Measurements from ENCODE around the gene CSMD2. TPM values are rescaled to one million over a fixed set of nuclear protein-coding genes. Genes with fewer than 3 reads are reported as not detected.

The CSMD2 gene
- total RNA-seq, 2 experiments from 2014 or later = not detected

GRCh38 chr1:33814166-33814565, 350.9 kb downstream of the CSMD2 start:
- CTCF ChIA-PET = no interaction called here
- no peaks in the 10 kb centered on the region for H3K36me3 Mint-ChIP-seq (ENCODE audit: low read depth)
- no peaks in the 10 kb centered on the region for H3K4me1 Mint-ChIP-seq (ENCODE audit: low read depth)

DNA sequence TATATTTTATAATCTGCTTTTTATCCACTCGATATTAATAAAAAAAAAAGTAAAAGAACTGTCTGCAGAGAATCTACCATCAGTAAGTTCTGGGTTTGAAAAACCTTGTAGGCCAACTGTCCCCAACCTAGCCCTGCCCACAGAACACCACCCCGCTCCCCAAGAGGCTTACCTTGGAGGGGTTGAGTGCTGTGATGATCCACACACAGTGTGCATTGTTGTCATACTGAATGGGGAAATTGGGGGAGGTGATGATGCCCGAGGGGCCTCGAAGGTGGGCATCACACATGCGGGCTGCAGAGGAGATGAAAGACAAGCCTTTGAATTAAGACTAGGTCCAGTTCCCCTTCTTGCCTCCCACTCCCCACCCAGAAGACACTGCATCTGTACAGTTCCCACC, 354.5 kb downstream of the CSMD2 start:
- H3K4me3 ChIP-seq (ENCODE audit: low read length) = no peak overlapping the region
- Mint-ChIP-seq H3K4me3 (no peak overlapping the region), H3K27me3 (peaks cover 15% of the 10 kb centered on the region), H3K27ac (no peak overlapping the region), H3K36me3 (ENCODE audit: low read depth) (no peaks in the 10 kb centered on the region), H3K9me3 (peaks cover 12% of the 10 kb centered on the region), H3K4me1 (ENCODE audit: low read depth) (no peaks in the 10 kb centered on the region)
- no peaks in the 10 kb centered on the region for H3K4me1 ChIP-seq (ENCODE audit: insufficient read depth, low read length)
- no peak for TF ChIP-seq CTCF (IDR thresholded peaks at IDR 0.05)
- peaks cover 0 to 4% of the 10 kb centered on the region in 2 experiments for H3K9me3 ChIP-seq (ENCODE audit: control insufficient read depth in 1 of 2, insufficient read depth in 1 of 2, low read length in 2 of 2)
- CTCF ChIA-PET = no interaction called here
- peaks cover 0 to 3% of the 10 kb centered on the region in 2 experiments for H3K27me3 ChIP-seq (ENCODE audit: control insufficient read depth in 1 of 2, insufficient read depth in 2 of 2, low read length in 2 of 2)
- intact Hi-C loops (cut with DNase I, micrococcal nuclease) = no loop called here
- no peak overlapping the region for H3K27ac ChIP-seq (ENCODE audit: low read depth in 1 of 2, low read length in 2 of 2)
- H3K36me3 ChIP-seq (ENCODE audit: insufficient read depth, low read length) = no peaks in the 10 kb centered on the region
- DNase-seq = no peak
- POLR2A ChIA-PET = no interaction called here
- no peak for ATAC-seq (ENCODE audit: poor library complexity)

More at GRCh38 chr1:33814166-33814565, 350.9 kb downstream of the CSMD2 start:
- peaks cover 0 to 4% of the 10 kb centered on the region in 2 experiments for H3K9me3 ChIP-seq (ENCODE audit: control insufficient read depth in 1 of 2, insufficient read depth in 1 of 2, low read length in 2 of 2)
- peaks cover 0 to 3% of the 10 kb centered on the region in 2 experiments for H3K27me3 ChIP-seq (ENCODE audit: control insufficient read depth in 1 of 2, insufficient read depth in 2 of 2, low read length in 2 of 2)
- H3K4me3 ChIP-seq (ENCODE audit: low read length) = no peak overlapping the region
- intact Hi-C loops (cut with DNase I, micrococcal nuclease) = no loop called here
- no peaks in the 10 kb centered on the region for H3K4me1 ChIP-seq (ENCODE audit: insufficient read depth, low read length)
- TF ChIP-seq CTCF (IDR thresholded peaks at IDR 0.05) = no peak
- POLR2A ChIA-PET = no interaction called here
- H3K36me3 ChIP-seq (ENCODE audit: insufficient read depth, low read length) = no peaks in the 10 kb centered on the region
- H3K27ac Mint-ChIP-seq = no peak overlapping the region
- no peak for ATAC-seq (ENCODE audit: poor library complexity)
- H3K4me3 Mint-ChIP-seq = no peak overlapping the region
- no peak for DNase-seq
- peaks cover under 1% of the 10 kb centered on the region for H3K9me3 Mint-ChIP-seq
- H3K27ac ChIP-seq (ENCODE audit: low read depth in 1 of 2, low read length in 2 of 2) = no peak overlapping the region
- H3K27me3 Mint-ChIP-seq = peaks cover 8% of the 10 kb centered on the region

- no peak for TF ChIP-seq CTCF (IDR thresholded peaks at IDR 0.05)
- peaks cover 0 to 11% of the 10 kb centered on the region in 2 experiments for H3K27me3 ChIP-seq (ENCODE audit: control insufficient read depth in 1 of 2, insufficient read depth in 2 of 2, low read length in 2 of 2)
- intact Hi-C loops (cut with DNase I, micrococcal nuclease) = no loop called here
- H3K36me3 ChIP-seq (ENCODE audit: insufficient read depth, low read length) = no peaks in the 10 kb centered on the region
- ATAC-seq (ENCODE audit: poor library complexity) = no peak
- CTCF ChIA-PET = no interaction called here
- Mint-ChIP-seq H3K4me1 (ENCODE audit: low read depth) (no peaks in the 10 kb centered on the region), H3K9me3 (peaks cover 14% of the 10 kb centered on the region), H3K27me3 (peaks cover 12% of the 10 kb centered on the region), H3K4me3 (no peak overlapping the region), H3K27ac (no peak overlapping the region), H3K36me3 (ENCODE audit: low read depth) (no peaks in the 10 kb centered on the region)
- H3K9me3 ChIP-seq (ENCODE audit: control insufficient read depth in 1 of 2, insufficient read depth in 1 of 2, low read length in 2 of 2) = peaks cover 0 to 4% of the 10 kb centered on the region in 2 experiments
- H3K4me1 ChIP-seq (ENCODE audit: insufficient read depth, low read length) = no peaks in the 10 kb centered on the region
- no peak for DNase-seq
- no peak overlapping the region for H3K4me3 ChIP-seq (ENCODE audit: low read length)
- H3K27ac ChIP-seq (ENCODE audit: low read depth in 1 of 2, low read length in 2 of 2) = no peak overlapping the region
- POLR2A ChIA-PET = no interaction called here
These were observed 359.0 kb downstream of the CSMD2 start for GRCh38 chr1:33805988-33806387.

Measured in CD4-positive, alpha-beta T cell (primary cell).